Measurements from ENCODE around the gene PLBD1. TPM values are rescaled to one million over a fixed set of nuclear protein-coding genes. Genes with fewer than 3 reads are reported as not detected.

PLBD1 gene
- total and polyA plus RNA-seq, 12 donors, result 0.85 to 7.7 (median 6.6) TPM

GRCh38 chr12:14571779-14572178 is 4.1 kb upstream of the PLBD1 start:
- Histone ChIP-seq H3K4me1 (replicated peaks in 1 of 2) (no peaks in the 10 kb centered on the region), H3K27me3 (no peaks in the 10 kb centered on the region), H3K9me3 (replicated peaks in 1 of 3) (no peaks in the 10 kb centered on the region), H3K4me3 (no peak overlapping the region), H3K36me3 (replicated peaks in 1 of 2) (no peaks in the 10 kb centered on the region), H3K27ac (no peak overlapping the region)
- no peak for TF ChIP-seq POLR2A (IDR thresholded peaks at IDR 0.05)
- 71 to 78% (median 75%) methylated on average over 3 of the region's 3 CpGs for WGBS, 4 donors
- no peak for DNase-seq
- intact Hi-C loops (cut with DNase I), result no loop called here

- no peak overlapping the region for H3K27ac ChIP-seq
- H3K4me3 ChIP-seq, result no peak overlapping the region
- no peaks in the 10 kb centered on the region for H3K9me3 ChIP-seq (replicated peaks in 1 of 3)
- WGBS, 4 donors, result 88 to 100% (median 94%) methylated on average over 1 of the region's 1 CpG
- TF ChIP-seq POLR2A (IDR thresholded peaks at IDR 0.05) (no peak), CTCF (IDR thresholded peaks at IDR 0.05) (no peak)
- no peaks in the 10 kb centered on the region for H3K4me1 ChIP-seq (replicated peaks in 1 of 2)
- DNase-seq, result no peak
- H3K36me3 ChIP-seq (replicated peaks in 1 of 2), result no peaks in the 10 kb centered on the region
- intact Hi-C loops (cut with DNase I), result no loop called here
- H3K27me3 ChIP-seq, result no peaks in the 10 kb centered on the region
Measured at GRCh38 chr12:14570231-14570630, 2.5 kb upstream of the PLBD1 start.

- Histone ChIP-seq H3K4me1 (replicated peaks in 1 of 2) (no peaks in the 10 kb centered on the region), H3K4me3 (no peak overlapping the region), H3K27me3 (no peaks in the 10 kb centered on the region), H3K36me3 (replicated peaks in 1 of 2) (no peaks in the 10 kb centered on the region), H3K9me3 (replicated peaks in 1 of 3) (no peaks in the 10 kb centered on the region), H3K27ac (no peak overlapping the region)
- no peak for DNase-seq
- intact Hi-C loops (cut with DNase I), result no loop called here
- 80 to 93% (median 84%) methylated on average over 2 of the region's 2 CpGs for WGBS, 4 donors
- no peak for TF ChIP-seq CTCF (IDR thresholded peaks at IDR 0.05)
- TF ChIP-seq POLR2A (IDR thresholded peaks at IDR 0.05), result no peak
Measured at GRCh38 chr12:14564336-14564959, 3.2 kb downstream of the PLBD1 start.

GRCh38 chr12:14563046-14563445 is 4.6 kb downstream of the PLBD1 start:
- intact Hi-C loops (cut with DNase I), result no loop called here
- Histone ChIP-seq H3K4me1 (replicated peaks in 1 of 2) (no peaks in the 10 kb centered on the region), H3K27ac (no peak overlapping the region), H3K4me3 (no peak overlapping the region), H3K27me3 (no peaks in the 10 kb centered on the region), H3K9me3 (replicated peaks in 1 of 3) (no peaks in the 10 kb centered on the region), H3K36me3 (replicated peaks in 1 of 2) (no peaks in the 10 kb centered on the region)
- WGBS, 4 donors, result 72 to 89% (median 84%) methylated on average over 4 of the region's 4 CpGs
- TF ChIP-seq POLR2A (IDR thresholded peaks at IDR 0.05) (no peak), CTCF (IDR thresholded peaks at IDR 0.05) (no peak)
- DNase-seq, result no peak

- WGBS, 4 donors, result 74 to 88% (median 81%) methylated on average over 6 of the region's 6 CpGs
- no peaks in the 10 kb centered on the region for H3K27me3 ChIP-seq
- intact Hi-C loops (cut with DNase I), result no loop called here
- no peak overlapping the region for H3K4me3 ChIP-seq
- no peaks in the 10 kb centered on the region for H3K9me3 ChIP-seq (replicated peaks in 1 of 3)
- no peaks in the 10 kb centered on the region for H3K36me3 ChIP-seq (replicated peaks in 1 of 2)
- TF ChIP-seq POLR2A (IDR thresholded peaks at IDR 0.05) (no peak), CTCF (IDR thresholded peaks at IDR 0.05) (no peak)
- no peaks in the 10 kb centered on the region for H3K4me1 ChIP-seq (replicated peaks in 1 of 2)
- DNase-seq, result no peak
- H3K27ac ChIP-seq, result no peak overlapping the region
Measured at GRCh38 chr12:14562279-14562678, 5.4 kb downstream of the PLBD1 start.
